Peyer's patch (tissue), 4 donors: ENCODE measurements around the gene ZNF155.

Source experiments
- POLR2A ChIP-seq, 2 donors: fragments of 450-650 bp; IDR thresholded peaks; one replicate each; pipeline ENCODE4 v1.5.1; 2017; ENCODE audit warnings: antibody characterized with exemption in 2 of 2, mild to moderate bottlenecking in 2 of 2, moderate library complexity in 2 of 2
- TF ChIP-seq, protein P1 (sequence below), 6 experiments: fragments of 450-650 bp in 4 of 6; fragments of 200-600 bp in 2 of 6; sonication (generic) in 1 of 6; IDR thresholded peaks; one replicate each; pipeline ENCODE4 v1.5.1; 2017 to 2019; ENCODE audit warnings: antibody characterized with exemption in 6 of 6, mild to moderate bottlenecking in 3 of 6, moderate library complexity in 1 of 6

DNA sequence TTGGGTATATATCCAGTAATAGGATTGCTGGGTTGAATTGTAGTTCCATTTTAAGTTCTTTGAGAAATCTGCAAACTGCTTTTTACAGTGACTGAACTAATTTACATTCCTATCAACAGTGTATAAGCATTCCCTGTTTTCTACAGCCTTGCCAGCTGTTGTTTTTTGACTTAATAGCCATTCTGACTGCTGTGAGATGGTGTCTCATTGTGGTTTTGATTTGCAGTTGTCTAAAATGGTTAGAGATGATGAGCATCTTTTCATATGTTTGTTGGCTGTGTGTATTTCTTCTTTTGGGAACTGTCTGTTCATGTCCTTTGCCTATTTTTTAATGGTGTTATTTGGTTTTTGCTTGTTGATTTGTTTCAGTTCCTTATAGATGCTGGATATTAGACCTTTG is 37.2 kb downstream of the ZNF155 start:
- TF ChIP-seq, protein P1, sequence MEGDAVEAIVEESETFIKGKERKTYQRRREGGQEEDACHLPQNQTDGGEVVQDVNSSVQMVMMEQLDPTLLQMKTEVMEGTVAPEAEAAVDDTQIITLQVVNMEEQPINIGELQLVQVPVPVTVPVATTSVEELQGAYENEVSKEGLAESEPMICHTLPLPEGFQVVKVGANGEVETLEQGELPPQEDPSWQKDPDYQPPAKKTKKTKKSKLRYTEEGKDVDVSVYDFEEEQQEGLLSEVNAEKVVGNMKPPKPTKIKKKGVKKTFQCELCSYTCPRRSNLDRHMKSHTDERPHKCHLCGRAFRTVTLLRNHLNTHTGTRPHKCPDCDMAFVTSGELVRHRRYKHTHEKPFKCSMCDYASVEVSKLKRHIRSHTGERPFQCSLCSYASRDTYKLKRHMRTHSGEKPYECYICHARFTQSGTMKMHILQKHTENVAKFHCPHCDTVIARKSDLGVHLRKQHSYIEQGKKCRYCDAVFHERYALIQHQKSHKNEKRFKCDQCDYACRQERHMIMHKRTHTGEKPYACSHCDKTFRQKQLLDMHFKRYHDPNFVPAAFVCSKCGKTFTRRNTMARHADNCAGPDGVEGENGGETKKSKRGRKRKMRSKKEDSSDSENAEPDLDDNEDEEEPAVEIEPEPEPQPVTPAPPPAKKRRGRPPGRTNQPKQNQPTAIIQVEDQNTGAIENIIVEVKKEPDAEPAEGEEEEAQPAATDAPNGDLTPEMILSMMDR (IDR thresholded peaks at IDR 0.05): no peak
- no peak for TF ChIP-seq POLR2A (IDR thresholded peaks at IDR 0.05)
